Measurements from ENCODE around the gene GID8. TPM values are rescaled to one million over a fixed set of nuclear protein-coding genes. Genes with fewer than 3 reads are reported as not detected.

The GID8 gene
- total and polyA plus RNA-seq, 2 donors from 2014 or later: 16.4 to 37.3 TPM

DNA sequence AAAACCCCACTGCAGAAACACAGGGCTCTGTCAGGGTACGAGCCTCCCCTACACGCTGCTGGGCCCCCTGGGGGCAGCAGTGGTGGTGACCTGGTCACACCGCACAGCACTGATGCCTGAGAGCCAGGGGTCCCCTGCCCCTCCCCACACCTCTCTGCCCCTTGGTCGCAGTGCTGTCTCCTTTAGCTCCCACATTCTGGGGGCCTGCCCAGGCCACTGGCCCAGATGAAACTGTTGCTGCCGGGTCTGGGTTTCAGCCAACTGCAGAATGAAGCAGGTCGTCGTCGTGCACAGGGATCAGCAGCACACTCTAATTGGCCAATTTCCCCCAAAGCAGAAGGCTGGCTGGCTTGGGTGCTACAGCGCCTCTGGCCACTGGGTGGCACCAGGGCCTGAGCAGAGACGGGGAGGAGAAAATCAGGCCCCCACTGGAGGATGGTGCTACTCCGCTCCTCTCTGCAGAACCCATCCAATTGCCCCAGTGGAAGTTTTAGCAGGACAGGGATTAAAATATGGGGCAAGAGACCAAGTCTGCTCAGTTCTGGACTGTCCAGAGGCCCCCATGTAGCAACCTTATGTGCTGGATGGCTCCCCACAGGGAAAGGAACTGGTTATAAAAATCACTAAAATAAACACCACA lies 37.8 kb upstream of the GID8 start:
- TF ChIP-seq, protein P1, sequence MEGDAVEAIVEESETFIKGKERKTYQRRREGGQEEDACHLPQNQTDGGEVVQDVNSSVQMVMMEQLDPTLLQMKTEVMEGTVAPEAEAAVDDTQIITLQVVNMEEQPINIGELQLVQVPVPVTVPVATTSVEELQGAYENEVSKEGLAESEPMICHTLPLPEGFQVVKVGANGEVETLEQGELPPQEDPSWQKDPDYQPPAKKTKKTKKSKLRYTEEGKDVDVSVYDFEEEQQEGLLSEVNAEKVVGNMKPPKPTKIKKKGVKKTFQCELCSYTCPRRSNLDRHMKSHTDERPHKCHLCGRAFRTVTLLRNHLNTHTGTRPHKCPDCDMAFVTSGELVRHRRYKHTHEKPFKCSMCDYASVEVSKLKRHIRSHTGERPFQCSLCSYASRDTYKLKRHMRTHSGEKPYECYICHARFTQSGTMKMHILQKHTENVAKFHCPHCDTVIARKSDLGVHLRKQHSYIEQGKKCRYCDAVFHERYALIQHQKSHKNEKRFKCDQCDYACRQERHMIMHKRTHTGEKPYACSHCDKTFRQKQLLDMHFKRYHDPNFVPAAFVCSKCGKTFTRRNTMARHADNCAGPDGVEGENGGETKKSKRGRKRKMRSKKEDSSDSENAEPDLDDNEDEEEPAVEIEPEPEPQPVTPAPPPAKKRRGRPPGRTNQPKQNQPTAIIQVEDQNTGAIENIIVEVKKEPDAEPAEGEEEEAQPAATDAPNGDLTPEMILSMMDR (IDR thresholded peaks at IDR 0.05; ENCODE audit: borderline replicate concordance, extremely low read depth, insufficient read depth): peak; percentile 87
- peaks cover 1 to 25% (median 25%) of the 10 kb centered on the region in 3 donors for H3K36me3 ChIP-seq (ENCODE audit: control insufficient read depth in 2 of 3, insufficient read depth in 3 of 3, low read length in 3 of 3)
- no peak overlapping the region for H3K9ac ChIP-seq (ENCODE audit: low read length in 3 of 3)
- no peaks in the 10 kb centered on the region for H3K27me3 ChIP-seq (ENCODE audit: control insufficient read depth, insufficient read depth, low read length)
- no peaks in the 10 kb centered on the region for H3K9me3 ChIP-seq (ENCODE audit: control insufficient read depth in 2 of 3, insufficient read depth in 1 of 3, low read length in 3 of 3)
- DNase-seq (peak; percentile 82 to 89 (median 84)), FAIRE-seq (no peak)
- peaks cover 0 to 13% (median 0%) of the 10 kb centered on the region in 3 donors for H3K4me1 ChIP-seq (ENCODE audit: control insufficient read depth in 2 of 3, insufficient read depth in 2 of 3, low read depth in 1 of 3, low read length in 3 of 3)
- peak overlapping the region in 1 of 3 donors; percentile 3 for H3K4me3 ChIP-seq (ENCODE audit: low read length in 3 of 3)
- H3K27ac ChIP-seq (ENCODE audit: low read depth in 2 of 2, low read length in 2 of 2): peak overlapping the region; percentile 59 to 72
- intact Hi-C loops (cut with DNase I): no loop called here

DNA sequence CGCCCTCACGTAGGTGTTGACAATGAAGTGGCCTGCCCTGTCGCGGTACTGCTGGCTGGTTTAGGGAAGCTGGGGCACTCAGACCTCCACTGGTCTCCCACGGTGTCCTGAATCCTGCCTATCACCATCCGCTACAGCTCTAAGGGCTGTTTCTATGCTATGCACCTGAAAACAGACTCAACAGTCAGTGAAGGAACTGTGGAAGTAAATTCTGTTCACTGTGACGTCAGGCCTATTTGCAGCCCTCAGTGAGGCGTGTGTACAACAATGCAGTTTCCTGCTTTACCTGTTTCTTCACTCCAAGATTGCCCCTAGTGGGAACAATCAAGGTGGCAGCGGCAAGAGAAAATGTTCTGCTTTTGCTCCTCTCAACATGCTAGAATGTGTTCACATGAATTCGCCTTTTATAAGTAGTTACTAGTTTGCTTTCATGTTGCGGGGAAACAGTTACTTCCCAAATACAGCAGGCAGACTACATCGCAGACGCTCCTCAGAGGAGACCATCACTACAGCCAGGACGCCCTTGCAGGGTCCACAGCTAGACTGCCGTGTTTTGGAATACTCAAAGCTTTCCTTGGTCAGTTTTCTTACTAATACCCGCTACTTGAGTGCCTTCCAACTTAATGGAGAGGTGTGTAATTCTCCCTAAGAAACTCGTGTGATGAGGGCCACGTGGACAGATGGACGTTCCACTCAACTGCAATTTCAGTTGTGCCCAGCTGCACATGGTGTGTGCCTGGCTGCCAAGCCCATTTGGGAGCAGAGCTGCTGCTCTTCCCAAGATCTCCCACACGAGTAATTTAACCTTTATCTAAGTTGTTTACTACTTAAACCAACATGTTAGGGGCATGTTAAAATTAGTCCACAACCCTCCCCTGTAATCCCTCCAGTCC lies 37.0 kb upstream of the GID8 start:
- TF ChIP-seq, protein P1 (IDR thresholded peaks at IDR 0.05; ENCODE audit: borderline replicate concordance, extremely low read depth, insufficient read depth): peak; percentile 21

DNA sequence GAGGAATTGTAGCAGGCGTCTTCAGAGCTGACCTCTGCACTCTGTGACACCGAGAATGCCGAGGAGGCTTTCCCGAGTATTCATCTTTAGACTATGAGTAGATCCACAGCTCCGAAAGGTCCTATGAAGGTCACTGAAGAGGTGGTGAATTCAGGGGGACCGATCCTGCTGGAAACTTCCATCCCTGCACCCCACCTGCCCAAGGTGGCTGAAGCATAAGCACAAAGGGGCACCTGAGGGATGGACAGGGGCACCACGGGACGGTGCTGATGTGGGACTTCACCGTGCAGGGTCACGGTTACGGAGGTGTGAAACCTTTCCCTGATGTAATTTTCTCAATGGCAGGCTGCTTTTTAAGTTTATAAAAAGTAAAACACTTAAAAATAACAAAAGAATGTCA lies 36.1 kb upstream of the GID8 start:
- peaks cover 6 to 38% (median 34%) of the 10 kb centered on the region in 3 donors for H3K36me3 ChIP-seq (ENCODE audit: control insufficient read depth in 2 of 3, insufficient read depth in 3 of 3, low read length in 3 of 3)

More for the DNA sequence above, 37.0 kb upstream of the GID8 start:
- no peaks in the 10 kb centered on the region for H3K27me3 ChIP-seq (ENCODE audit: control insufficient read depth, insufficient read depth, low read length)
- no peak overlapping the region for H3K9ac ChIP-seq (ENCODE audit: low read length in 3 of 3)
- no peaks in the 10 kb centered on the region for H3K9me3 ChIP-seq (ENCODE audit: control insufficient read depth in 2 of 3, insufficient read depth in 1 of 3, low read length in 3 of 3)
- no peak for FAIRE-seq
- peaks cover 6 to 32% (median 28%) of the 10 kb centered on the region in 3 donors for H3K36me3 ChIP-seq (ENCODE audit: control insufficient read depth in 2 of 3, insufficient read depth in 3 of 3, low read length in 3 of 3)
- DNase-seq: peak in 3 of 5 donors; percentile 56 to 79 (median 77)
- H3K27ac ChIP-seq (ENCODE audit: low read depth in 2 of 2, low read length in 2 of 2): peak overlapping the region; percentile 59 to 72
- H3K4me1 ChIP-seq (ENCODE audit: control insufficient read depth in 2 of 3, insufficient read depth in 2 of 3, low read depth in 1 of 3, low read length in 3 of 3): peaks cover 0 to 13% (median 0%) of the 10 kb centered on the region in 3 donors
- intact Hi-C loops (cut with DNase I): no loop called here
- H3K4me3 ChIP-seq (ENCODE audit: low read length in 3 of 3): peak overlapping the region in 1 of 3 donors; percentile 3

More for the DNA sequence above, 36.1 kb upstream of the GID8 start:
- no peaks in the 10 kb centered on the region for H3K9me3 ChIP-seq (ENCODE audit: control insufficient read depth in 2 of 3, insufficient read depth in 1 of 3, low read length in 3 of 3)
- H3K9ac ChIP-seq (ENCODE audit: low read length in 3 of 3): no peak overlapping the region
- H3K4me3 ChIP-seq (ENCODE audit: low read length in 3 of 3): no peak overlapping the region
- no peaks in the 10 kb centered on the region for H3K27me3 ChIP-seq (ENCODE audit: control insufficient read depth, insufficient read depth, low read length)
- H3K4me1 ChIP-seq (ENCODE audit: control insufficient read depth in 2 of 3, insufficient read depth in 2 of 3, low read depth in 1 of 3, low read length in 3 of 3): peaks cover 0 to 13% (median 0%) of the 10 kb centered on the region in 3 donors
- FAIRE-seq: no peak
- TF ChIP-seq, protein P1 (IDR thresholded peaks at IDR 0.05; ENCODE audit: borderline replicate concordance, extremely low read depth, insufficient read depth): no peak
- DNase-seq: no peak
- intact Hi-C loops (cut with DNase I): no loop called here
- no peak overlapping the region for H3K27ac ChIP-seq (ENCODE audit: low read depth in 2 of 2, low read length in 2 of 2)
